CD4-positive, alpha-beta T cell treated with Interleukin-6 at 100 ng/mL for 8 hours (primary cell): ENCODE data around the gene DIP2B.
"Not testable (repeated sequence)": the region's sequence is repeated elsewhere in the genome, so short reads cannot be mapped to it uniquely, and the experiment has no call there.

Source experiments
- DNase-seq: peaks from one replicate; pipeline ENCODE4 v3.0.0-alpha.2; 2020; ENCODE audit warnings: mixed read lengths, low spot score

DIP2B gene

DNA sequence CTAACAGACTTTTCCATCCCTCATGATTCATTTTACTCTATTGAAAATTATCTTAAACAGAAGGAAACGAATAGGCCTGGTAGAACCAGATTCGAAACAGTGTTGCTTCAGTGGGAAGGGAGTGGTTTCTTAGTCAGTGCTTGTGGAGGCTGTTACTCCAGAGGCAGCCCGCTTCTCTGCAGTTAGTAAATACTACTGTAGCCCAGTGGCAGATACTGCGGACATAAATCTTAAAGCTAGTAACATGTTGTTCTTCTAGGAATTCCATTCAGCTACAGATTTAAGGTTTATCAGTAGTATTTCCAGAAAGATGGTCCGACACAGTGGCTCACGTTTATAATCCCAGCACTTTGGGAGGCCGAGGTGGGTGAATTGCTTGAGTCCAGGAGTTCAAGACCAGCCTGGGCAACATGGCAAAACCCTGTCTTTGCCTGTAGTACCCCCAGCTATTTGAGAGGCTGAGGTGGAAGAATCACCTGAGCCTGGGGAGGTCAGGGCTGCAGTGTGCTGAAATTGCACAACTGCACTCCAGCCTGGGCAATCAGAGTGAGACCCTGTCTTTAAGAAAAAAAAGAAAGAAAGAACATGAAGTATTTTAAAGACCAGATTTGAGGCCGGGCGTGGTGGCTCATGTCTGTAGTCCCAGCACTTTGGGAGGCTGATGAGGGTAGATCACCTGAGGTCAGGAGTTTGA is 45.9 kb downstream of the DIP2B start:
- no peak for DNase-seq

DNA sequence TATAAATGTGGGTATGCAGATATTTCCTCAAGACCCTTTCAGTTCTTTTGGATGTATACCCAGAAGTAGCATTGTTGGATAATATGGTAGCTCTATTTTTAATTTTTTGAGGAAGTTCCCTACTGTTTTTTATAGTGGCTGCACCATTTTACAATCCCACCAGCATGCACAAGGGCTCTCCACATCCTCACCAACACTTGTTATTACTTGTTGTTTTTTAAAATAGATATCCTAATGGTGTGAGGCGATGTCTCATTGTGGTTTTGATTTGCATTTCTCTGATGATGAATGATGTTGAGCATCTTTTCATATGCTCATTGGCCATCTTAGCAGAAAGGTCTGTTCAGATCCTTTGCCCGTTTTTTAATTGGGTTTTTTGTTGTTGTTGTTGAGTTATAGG is 47.1 kb downstream of the DIP2B start:
- DNase-seq, result no peak

DNA sequence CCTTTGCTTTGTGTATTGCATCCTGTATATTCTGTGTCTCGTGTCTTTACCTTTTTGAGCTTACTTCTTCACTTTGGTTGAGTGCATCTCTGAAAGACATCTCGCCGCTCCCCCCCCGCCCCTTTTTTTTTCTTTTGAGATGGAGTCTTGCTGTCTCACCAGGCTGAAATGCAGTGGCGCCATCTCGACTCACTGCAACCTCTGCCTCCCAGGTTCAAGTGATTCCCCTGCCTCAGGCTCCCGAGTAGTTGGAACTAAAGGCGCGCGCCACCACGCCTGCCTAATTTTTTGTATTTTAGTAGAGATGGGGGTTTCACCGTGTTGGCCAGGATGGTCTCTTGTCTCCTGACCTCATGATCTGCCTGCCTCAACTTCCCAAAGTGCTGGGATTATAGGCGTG is 49.9 kb downstream of the DIP2B start:
- DNase-seq, result no peak

DNA sequence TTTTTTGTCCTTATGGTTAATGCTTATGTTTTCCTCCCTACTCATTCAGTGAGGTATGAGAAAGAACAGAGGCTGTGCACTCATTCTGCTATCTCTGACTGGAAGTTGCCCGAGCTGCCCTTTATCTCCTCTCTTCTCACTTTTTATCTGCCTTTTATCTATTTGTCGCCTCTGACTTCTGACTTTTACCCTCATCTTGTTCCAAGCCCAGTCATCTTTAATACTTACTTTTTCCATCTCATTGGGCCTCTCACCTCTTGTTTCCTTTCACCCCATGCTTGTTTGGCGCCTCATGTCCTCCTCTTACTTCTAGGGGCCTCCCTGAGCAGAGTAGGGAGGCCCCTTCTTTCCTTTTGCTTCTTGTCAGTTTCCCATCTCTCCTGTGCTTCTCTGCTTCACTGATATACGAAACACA is 50.7 kb downstream of the DIP2B start:
- DNase-seq, result no peak

DNA sequence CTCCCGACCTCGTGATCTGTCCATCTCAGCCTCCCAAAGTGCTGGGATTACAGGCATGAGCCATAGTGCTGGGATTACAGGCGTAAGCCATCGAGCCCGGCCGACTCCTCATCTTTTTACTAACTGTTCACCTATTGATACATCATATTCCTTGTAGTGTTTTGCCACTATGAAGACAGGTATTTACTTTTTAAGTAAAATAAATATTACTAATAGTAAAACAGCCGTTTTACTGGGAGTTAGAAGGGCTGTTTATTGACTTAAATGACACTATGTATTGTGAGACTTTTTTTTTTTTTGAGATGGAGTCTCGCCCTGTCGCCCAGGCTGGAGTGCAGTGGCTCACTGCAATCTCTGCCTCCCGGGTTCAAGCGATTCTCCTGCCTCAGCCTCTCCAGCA is 51.5 kb downstream of the DIP2B start:
- no peak for DNase-seq

DNA sequence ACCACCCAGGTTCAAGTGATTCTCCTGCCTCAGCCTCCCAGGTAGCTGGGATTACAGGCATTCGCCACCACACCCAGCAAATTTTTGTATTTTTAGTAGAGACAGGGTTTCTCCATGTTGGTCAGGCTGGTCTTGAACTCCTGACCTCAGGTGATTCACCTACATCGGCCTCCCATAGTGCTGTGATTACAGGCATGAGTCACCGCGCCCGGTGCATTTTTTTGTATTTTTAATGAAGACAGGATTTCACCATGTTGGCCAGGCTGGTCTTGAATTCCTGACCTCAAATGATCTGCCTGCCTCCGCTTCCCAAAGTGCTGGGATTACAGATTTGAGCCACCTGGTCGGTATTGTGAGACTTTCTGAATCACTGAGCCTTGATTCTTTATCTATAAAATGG is 52.0 kb downstream of the DIP2B start:
- DNase-seq, result not testable (repeated sequence)

DNA sequence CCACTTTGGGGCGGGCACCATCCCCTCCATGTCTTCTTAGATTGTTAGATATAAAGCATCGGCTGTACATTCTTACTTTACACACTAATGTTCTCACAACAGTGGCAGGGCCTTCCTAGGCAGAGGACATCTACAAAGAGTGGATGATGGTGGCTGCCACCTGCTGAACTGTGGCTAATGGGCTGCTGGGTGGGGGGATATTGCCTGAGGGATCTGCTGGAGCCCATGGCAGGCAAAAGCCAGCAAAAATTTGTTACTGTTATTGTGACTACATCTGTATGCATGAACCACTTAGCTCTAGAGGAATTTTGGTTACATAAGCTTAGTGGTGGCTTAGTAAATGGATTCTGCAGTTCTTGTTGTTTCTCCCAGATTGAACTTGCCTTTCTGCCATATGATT is 52.6 kb downstream of the DIP2B start:
- no peak for DNase-seq

DNA sequence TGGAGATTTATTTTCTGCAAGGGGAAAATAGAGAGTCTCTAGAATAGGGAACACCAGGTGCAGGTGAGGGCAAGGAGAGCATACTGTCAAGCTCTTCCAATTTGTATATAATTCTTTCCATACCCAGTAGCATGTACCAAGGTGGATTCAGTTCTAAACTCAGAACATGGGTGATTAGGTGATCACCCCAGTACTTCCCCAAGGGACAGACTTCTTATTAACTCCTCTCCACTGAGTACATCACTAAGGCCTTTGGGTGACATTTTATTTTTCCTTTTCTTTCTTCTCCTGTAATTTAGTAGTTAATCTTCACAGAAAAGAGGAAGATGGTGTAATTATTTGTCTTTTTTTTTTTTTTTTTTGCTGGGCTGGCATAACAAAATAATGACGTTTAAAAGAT is 54.2 kb downstream of the DIP2B start:
- no peak for DNase-seq

DNA sequence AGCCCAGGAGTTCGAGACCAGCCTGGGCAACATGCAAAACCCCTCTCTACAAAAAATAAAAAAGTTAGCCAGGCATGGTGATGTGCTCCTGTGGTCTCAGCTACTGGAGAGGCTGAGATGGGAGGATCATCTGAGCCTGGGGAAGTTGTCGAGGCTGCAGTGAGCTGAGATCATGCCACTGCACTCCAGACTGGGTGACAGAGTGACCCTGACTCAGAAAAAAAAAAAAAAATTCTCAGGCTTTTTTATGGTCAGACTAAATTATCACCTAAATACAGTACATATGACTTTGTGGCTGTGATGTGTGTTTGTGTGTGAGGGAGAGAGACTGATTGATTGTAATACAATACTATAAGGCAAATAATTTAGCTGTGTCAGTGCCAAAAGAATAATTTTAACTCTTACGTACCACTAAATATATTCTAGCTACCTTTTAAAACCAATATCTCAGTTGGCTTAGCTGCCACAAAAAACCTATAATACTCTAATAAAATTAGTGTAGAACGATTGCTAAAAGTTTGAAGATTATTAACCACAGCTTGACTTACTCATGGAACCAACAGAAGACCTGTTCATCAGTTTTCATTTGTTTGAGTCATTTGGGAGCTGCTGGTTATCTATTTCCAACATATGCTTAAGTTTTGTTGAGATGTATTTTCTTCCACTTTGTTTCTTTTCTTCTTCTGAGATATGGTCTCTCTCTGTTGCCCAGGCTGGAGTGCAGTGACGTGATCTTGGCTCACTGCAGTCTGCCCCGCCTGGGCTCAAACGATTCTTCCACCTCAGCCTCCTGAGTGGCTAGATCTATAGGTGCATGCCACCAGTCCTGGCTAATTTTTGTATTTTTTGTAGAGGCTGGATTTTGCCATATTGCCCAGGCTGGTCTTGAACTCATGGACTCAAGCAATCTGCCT is 58.0 kb downstream of the DIP2B start:
- no peak for DNase-seq

DNA sequence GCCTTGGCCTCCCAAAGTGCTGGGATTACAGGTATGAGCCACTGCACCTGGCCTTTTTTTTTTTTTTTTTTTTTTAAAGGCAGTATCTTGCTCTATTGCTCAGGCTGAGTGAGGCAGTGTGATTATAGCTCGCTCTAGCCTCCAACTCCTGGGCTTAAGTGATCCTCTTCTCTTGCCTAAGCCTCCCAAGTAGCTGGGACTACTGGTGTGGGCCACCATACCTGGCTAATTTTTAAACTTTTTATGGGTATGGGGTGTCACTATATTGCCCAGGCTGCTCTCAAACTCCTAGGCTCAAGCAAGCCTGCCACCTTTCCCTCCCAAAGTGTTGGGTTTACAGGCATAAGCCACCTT is 58.6 kb downstream of the DIP2B start:
- no peak for DNase-seq

DNA sequence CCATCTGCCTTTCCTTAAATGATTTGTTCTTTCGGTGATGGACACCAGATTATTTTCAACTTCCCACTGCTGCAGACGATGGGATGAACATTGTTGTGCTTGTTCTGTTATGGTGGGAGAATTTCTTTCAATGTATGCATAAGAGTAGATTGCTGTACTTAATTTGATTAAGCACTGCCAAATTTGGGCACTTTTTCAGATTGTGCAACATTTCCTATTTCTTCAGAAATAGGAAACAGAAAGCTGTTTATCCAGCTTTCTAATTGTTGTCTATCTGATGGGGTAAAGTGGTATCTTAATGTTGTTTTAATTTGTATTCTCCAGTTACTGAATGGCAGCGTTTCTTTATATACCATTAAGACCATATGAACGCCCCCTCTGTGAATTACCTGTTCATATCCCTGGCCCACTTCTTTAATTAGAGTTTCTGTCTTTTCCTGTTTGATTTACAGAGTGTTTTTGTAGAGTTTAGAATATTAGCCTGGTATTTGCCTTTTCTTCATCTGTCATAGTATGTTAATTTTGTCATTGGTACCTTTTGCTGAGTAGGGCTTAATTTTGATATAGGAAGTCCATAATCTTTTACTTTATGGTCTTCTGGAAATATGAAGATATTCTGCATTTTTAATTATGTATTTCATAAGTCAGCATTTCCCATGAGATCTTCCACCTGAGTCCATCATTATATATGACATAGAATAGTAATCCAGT is 59.6 kb downstream of the DIP2B start:
- DNase-seq, result no peak

DNA sequence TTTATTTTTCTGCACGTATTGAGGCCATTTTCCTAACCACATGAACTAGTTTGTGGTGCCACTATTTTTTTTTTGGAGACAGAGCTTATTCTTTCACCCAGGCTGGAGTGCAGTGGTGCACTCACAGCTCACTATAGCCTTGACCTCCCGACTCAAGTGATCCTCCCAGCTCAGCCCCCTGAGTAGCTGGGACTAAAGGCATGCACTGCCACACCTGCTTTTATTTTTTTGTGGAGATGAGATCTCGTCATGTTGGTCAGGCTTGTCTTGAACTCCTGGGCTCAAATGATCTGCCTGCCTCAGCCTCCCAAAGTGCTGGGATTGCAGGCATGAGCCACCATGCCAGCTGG is 60.1 kb downstream of the DIP2B start:
- no peak for DNase-seq

DNA sequence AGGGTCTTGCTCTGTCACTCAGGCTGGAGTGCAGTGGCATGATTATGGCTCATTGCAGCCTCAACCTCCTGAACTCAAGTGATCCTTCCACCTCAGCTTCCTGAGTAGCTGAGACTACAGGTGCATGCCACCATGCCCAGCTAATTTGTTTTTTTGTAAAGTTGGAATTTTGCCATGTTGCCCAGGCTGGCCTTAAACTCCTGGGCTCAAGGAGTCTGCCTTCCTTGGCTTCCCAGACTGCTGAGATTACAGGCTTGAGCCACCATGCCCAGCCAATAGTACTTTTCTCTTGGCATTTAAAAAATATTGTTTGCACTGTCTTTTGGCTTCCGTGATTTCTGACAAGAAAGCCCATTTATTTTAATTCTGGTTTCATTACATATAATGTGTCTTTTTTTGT is 61.3 kb downstream of the DIP2B start:
- no peak for DNase-seq

DNA sequence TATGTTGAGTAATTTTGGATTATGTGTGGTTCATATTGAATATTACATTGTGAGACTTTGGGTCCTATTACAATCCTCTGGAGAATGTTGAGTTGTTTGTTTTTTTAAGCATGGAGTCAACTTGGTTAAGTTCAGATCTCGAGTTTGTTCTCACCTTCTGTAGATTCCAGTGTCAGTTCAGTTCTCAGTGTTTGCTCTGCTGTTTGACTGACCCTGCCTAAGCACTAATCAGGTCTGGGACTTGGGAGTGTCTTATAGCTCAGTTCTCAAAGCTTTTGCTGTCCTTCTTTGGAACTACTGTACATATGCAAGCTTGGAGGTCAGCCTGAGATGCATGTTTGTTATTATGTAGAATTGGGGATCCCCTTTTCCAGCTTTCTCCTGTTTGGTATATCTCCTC is 63.1 kb downstream of the DIP2B start:
- DNase-seq, result no peak

DNA sequence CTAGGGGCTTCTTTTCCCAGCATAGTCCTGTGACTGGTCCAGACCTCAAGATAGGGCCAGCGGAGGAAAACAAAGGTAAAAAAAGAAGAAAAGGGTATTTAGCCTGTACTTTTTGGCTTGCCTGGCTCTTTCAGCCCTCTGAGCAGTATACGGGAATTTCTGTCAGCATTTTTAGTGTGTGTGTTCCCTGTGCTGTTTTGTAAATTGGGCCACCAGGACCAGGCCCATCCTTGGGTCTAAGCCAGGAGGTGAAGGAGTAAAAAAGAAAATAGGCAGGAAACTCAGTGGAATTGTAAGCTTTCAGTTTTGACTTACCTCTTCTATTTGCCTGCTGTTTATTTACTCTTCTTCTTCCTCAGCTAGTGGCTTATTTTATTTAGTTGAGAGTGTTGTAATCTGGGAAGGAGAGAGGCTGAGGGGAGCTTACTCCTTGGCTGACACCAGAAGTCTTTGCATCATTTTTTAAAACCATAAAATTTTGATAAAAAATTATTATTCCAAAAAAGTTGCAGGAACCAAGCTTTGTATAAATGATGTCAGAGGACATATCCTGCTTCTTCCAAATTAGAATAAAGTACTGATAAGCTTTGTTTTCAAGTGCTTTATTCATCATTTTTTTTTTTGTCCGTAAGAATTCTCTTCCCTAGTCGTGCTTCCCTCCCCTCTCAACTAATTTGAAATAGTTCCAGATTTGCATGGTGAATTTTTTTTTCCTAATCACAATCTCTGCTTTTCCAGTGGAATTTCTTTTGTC is 63.7 kb downstream of the DIP2B start:
- no peak for DNase-seq

DNA sequence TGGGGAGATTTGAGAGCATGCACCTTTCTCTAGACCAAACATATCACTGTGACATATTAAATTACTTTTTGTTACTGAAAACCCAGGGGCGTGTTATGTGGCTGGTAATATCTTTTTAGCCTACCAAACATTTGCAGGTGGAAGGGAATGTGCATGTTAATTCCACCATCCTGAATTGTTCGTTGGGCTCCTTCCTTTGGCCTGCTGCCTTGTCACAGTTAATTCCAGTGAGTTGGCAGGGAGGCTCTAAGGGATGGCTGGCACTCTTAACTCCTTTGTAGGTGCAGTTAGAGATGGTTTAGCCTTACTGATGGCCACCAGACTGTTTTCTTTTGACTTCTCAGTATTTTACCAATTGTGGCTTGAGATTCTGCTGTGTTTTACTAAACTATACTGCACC is 64.5 kb downstream of the DIP2B start:
- DNase-seq, result no peak

DNA sequence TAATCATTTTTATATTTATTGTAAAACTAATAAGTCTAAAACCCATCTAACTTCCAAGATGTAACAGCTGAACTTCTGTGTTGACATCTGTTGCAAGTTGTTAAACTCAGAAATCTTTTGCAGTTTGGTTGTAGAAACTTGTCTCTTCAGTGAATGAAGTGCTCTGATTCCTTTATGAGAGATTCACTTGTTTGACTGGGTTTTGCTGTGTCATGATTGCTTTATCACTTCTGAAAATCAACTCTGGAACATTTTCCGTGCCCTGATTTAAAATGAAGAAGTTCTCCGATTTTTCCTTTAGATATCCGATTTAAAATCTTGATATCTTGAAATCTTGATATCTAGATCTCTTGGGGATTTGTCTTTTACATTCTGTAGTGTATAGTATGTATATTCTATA is 65.1 kb downstream of the DIP2B start:
- DNase-seq, result no peak

DNA sequence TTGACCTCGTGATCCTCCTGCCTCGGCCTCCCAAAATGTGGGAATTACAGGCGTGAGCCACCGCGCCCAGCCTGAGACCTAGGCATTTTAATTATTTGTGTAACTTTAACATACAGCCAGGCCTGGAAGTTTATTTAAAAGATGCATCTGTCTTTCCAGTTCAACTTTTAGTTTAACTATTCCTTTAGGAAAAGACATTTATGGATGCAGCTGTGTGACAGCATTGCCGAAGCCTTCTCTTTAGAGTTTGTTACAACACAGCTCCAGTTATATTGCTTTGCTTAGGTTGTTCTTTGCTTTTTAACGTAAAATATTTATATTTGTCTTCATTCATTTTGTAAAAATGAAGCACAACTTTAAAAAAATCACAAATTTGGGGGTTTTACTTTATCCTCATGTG is 67.0 kb downstream of the DIP2B start:
- no peak for DNase-seq

DNA sequence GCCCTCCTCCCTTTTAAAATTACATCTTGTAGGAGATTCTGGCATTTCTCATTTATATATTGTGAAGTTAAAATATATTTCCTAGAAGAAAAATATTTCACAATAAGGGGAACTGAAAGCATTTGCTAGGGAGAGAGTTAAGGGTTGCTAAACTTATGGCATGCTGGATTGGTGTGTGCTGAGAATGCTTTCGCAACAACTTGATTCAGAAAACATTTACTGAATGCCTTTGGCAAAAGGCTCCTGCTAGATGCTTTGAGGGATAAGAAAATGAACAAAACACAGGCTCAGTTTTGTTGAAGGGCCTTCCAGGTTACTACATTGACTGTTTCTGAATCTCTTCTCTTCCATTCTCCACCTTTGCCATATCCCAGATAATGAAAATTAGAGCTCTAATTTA is 67.5 kb downstream of the DIP2B start:
- DNase-seq, result no peak

DNA sequence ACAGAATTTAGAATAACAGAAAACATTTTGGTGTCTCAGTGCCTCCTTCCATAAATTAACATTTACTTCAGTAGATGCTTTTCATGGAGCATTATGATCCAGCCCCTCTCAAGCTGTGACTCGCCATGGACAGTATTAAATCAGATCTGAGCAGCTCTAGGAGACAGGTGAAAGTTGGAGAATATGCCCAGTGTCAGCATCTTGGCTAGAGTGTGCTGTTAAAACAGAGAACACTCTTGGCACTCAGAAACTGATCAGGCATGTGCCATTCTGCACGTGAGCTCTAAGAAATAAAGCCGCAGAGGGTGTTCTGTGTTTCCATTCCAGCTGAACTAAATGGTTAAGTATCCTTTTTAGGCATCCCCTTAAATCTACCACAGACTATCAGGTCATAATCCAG is 68.0 kb downstream of the DIP2B start:
- no peak for DNase-seq

DNA sequence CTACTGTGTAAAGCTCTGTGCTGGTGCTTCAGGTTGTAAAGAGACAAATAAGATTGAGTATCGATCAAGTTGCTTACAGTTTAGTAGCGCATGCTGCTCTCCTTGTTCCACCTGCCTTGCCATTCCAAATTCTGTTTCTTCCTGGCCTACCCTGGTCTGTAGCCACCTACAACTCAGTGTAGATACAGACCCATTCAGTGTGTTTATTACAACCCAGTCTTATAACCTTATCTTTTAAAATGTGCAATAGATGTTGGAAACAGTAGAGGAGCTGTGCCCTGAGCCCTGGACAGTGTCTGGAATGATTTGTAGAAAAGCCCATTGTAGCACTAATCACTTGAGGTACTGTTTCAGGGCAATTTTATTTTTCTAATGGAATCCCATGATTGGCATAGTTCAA is 68.5 kb downstream of the DIP2B start:
- no peak for DNase-seq

DNA sequence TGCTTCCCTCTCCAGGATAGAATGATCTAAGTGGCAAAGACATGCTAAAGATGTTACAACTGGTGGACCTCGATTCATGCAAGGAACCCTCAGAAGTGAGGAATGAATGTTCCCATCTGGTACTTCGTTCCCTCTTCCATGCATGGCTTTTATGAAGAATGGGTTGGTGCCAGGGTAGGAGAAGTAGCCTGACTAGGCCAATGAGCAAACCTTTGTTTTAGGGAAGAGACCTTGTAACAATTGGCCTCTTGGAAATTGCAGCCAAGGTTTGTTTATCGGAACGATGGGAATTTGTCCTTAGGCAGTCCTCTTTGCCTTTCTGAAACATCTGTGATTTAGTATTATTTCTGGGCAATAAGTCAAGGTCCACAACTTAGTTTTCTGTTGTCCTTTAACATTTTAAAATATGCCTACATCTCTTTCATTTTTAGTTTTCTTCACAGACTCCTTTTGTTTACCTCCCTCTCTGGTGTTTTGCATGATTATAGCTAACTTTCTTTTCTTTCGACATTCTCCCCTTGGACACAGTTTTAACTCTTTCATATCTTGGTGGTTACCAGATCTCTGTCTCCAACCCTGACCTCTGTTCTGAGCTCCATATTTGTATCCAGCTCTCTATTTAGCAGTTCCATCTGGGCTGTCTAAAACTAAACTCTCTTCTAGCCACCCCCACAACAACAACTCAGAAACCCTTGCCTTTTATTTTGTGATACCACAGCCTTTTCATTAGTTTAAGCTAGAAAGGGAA is 70.0 kb downstream of the DIP2B start:
- no peak for DNase-seq
